Activated T-helper 17 cell treated with anti-CD3 and anti-CD28 coated beads, Interleukin-2, amount 50 U/mL, for 72 hours (primary cell): ENCODE results near the gene CYSLTR1. TPM values are rescaled to one million over a fixed set of nuclear protein-coding genes. Genes with fewer than 3 reads are reported as not detected.
A peak's percentile ranks its signal among the peaks of the same experiment; 100 is the strongest.

Source experiments
- ATAC-seq: fragments of 150-1000 bp; cut with Tn5 transposase; replicated peaks from 2 replicates; pipeline ENCODE4 v1.10.0; 2021; ENCODE audit warnings: mild to moderate bottlenecking, moderate library complexity
- H3K27ac Mint-ChIP-seq: one replicate; pipeline ENCODE4 v1.8.0; 2022; ENCODE audit warnings: mixed read lengths
- H3K27me3 Mint-ChIP-seq: one replicate; pipeline ENCODE4 v1.8.0; 2022; ENCODE audit warnings: mixed read lengths
- H3K36me3 Mint-ChIP-seq: one replicate; pipeline ENCODE4 v1.8.0; 2022; ENCODE audit warnings: low read depth, mild to moderate bottlenecking, mixed read lengths
- H3K4me1 Mint-ChIP-seq: one replicate; pipeline ENCODE4 v1.8.0; 2022; ENCODE audit warnings: mixed read lengths
- H3K4me3 Mint-ChIP-seq: one replicate; pipeline ENCODE4 v1.8.0; 2022; ENCODE audit warnings: mild to moderate bottlenecking, mixed read lengths
- H3K9me3 Mint-ChIP-seq: one replicate; pipeline ENCODE4 v1.8.0; 2022; ENCODE audit warnings: mixed read lengths
- total RNA-seq, 2 donors: library from RNA; stranded (reverse); gene quantifications; one replicate each; pipeline ENCODE4 v1.2.3, GENCODE V29; 2022

CYSLTR1 gene
- 1 to 10 TPM in 1 of 2 donors, under 1 TPM in 1; 0.71 to 1.7 TPM for total RNA-seq

- H3K4me1 Mint-ChIP-seq: peaks cover 23% of the 10 kb centered on the region
- H3K27me3 Mint-ChIP-seq: no peaks in the 10 kb centered on the region
- H3K36me3 Mint-ChIP-seq: no peaks in the 10 kb centered on the region
- ATAC-seq: no peak
- H3K27ac Mint-ChIP-seq: peak within 1 kb of the TSS; percentile 79
- H3K4me3 Mint-ChIP-seq: peak within 1 kb of the TSS; percentile 61
- no peaks in the 10 kb centered on the region for H3K9me3 Mint-ChIP-seq
These were observed at the start of gene CYSLTR1 for GRCh38 chrX:78327370-78328086. CYSLTR1 (minus strand) TSS chrX:78327611; CDS start chrX:78273746, 53,865 bp downstream.

GRCh38 chrX:78377186-78377585, 49.8 kb upstream of the CYSLTR1 start:
- no peaks in the 10 kb centered on the region for H3K36me3 Mint-ChIP-seq
- peaks cover 11% of the 10 kb centered on the region for H3K4me1 Mint-ChIP-seq
- peak; percentile 90 for ATAC-seq
- no peaks in the 10 kb centered on the region for H3K27me3 Mint-ChIP-seq
- no peaks in the 10 kb centered on the region for H3K9me3 Mint-ChIP-seq
- H3K4me3 Mint-ChIP-seq: no peak overlapping the region
- H3K27ac Mint-ChIP-seq: peak overlapping the region; percentile 15

GRCh38 chrX:78375894-78376293, 48.5 kb upstream of the CYSLTR1 start:
- H3K27ac Mint-ChIP-seq: peak overlapping the region; percentile 22
- H3K9me3 Mint-ChIP-seq: peaks cover 5% of the 10 kb centered on the region
- peak overlapping the region; percentile 13 for H3K4me3 Mint-ChIP-seq
- no peaks in the 10 kb centered on the region for H3K27me3 Mint-ChIP-seq
- H3K4me1 Mint-ChIP-seq: peaks cover 18% of the 10 kb centered on the region
- H3K36me3 Mint-ChIP-seq: no peaks in the 10 kb centered on the region
- ATAC-seq: peak; percentile 86

GRCh38 chrX:78366576-78366975, 39.2 kb upstream of the CYSLTR1 start:
- no peak overlapping the region for H3K27ac Mint-ChIP-seq
- H3K4me3 Mint-ChIP-seq: no peak overlapping the region
- H3K9me3 Mint-ChIP-seq: peaks cover 5% of the 10 kb centered on the region
- no peaks in the 10 kb centered on the region for H3K36me3 Mint-ChIP-seq
- H3K4me1 Mint-ChIP-seq: peaks cover 5% of the 10 kb centered on the region
- no peaks in the 10 kb centered on the region for H3K27me3 Mint-ChIP-seq
- ATAC-seq: no peak

- ATAC-seq: peak; percentile 72
- Mint-ChIP-seq H3K27me3 (no peaks in the 10 kb centered on the region), H3K4me3 (no peak overlapping the region), H3K36me3 (no peaks in the 10 kb centered on the region), H3K27ac (no peak overlapping the region), H3K4me1 (no peaks in the 10 kb centered on the region), H3K9me3 (no peaks in the 10 kb centered on the region)
These were observed 30.1 kb upstream of the CYSLTR1 start for GRCh38 chrX:78357342-78358055.

- Mint-ChIP-seq H3K4me1 (peaks cover 23% of the 10 kb centered on the region), H3K9me3 (peaks cover under 1% of the 10 kb centered on the region), H3K27ac (peak overlapping the region; percentile 52), H3K27me3 (no peaks in the 10 kb centered on the region), H3K36me3 (no peaks in the 10 kb centered on the region), H3K4me3 (no peak overlapping the region)
- peak; percentile 73 for ATAC-seq
These were observed 6.1 kb upstream of the CYSLTR1 start for GRCh38 chrX:78333521-78333920.

- H3K4me3 Mint-ChIP-seq: no peak overlapping the region
- no peak for ATAC-seq
- no peaks in the 10 kb centered on the region for H3K27me3 Mint-ChIP-seq
- H3K36me3 Mint-ChIP-seq: no peaks in the 10 kb centered on the region
- peaks cover 23% of the 10 kb centered on the region for H3K4me1 Mint-ChIP-seq
- no peaks in the 10 kb centered on the region for H3K9me3 Mint-ChIP-seq
- H3K27ac Mint-ChIP-seq: peak overlapping the region; percentile 59
These were observed 4.3 kb upstream of the CYSLTR1 start for GRCh38 chrX:78331708-78332107.

- Mint-ChIP-seq H3K27me3 (no peaks in the 10 kb centered on the region), H3K36me3 (no peaks in the 10 kb centered on the region), H3K4me1 (peaks cover 23% of the 10 kb centered on the region), H3K9me3 (no peaks in the 10 kb centered on the region), H3K4me3 (peak overlapping the region; percentile 61), H3K27ac (no peak overlapping the region)
- ATAC-seq: peak; percentile 67
These were observed 3.1 kb upstream of the CYSLTR1 start for GRCh38 chrX:78330540-78330939.

- H3K27ac Mint-ChIP-seq: peak overlapping the region; percentile 79
These were observed 2.7 kb upstream of the CYSLTR1 start for GRCh38 chrX:78330068-78330467.

GRCh38 chrX:78329486-78329885, 2.1 kb upstream of the CYSLTR1 start:
- no peaks in the 10 kb centered on the region for H3K27me3 Mint-ChIP-seq
- peak overlapping the region; percentile 61 for H3K4me3 Mint-ChIP-seq
- H3K4me1 Mint-ChIP-seq: peaks cover 23% of the 10 kb centered on the region
- H3K36me3 Mint-ChIP-seq: no peaks in the 10 kb centered on the region
- ATAC-seq: peak; percentile 57
- H3K27ac Mint-ChIP-seq: peak overlapping the region; percentile 79
- no peaks in the 10 kb centered on the region for H3K9me3 Mint-ChIP-seq

More at GRCh38 chrX:78330068-78330467, 2.7 kb upstream of the CYSLTR1 start:
- Mint-ChIP-seq H3K9me3 (no peaks in the 10 kb centered on the region), H3K4me3 (peak overlapping the region; percentile 61), H3K27me3 (no peaks in the 10 kb centered on the region), H3K36me3 (no peaks in the 10 kb centered on the region), H3K4me1 (peaks cover 23% of the 10 kb centered on the region)
- ATAC-seq: no peak

GRCh38 chrX:78326401-78326800, 1.0 kb downstream of the CYSLTR1 start:
- Mint-ChIP-seq H3K27me3 (no peaks in the 10 kb centered on the region), H3K27ac (no peak overlapping the region), H3K9me3 (no peaks in the 10 kb centered on the region), H3K4me1 (peaks cover 21% of the 10 kb centered on the region), H3K4me3 (peak overlapping the region; percentile 61), H3K36me3 (no peaks in the 10 kb centered on the region)
- no peak for ATAC-seq

- Mint-ChIP-seq H3K9me3 (peaks cover 4% of the 10 kb centered on the region), H3K4me3 (peak overlapping the region; percentile 59), H3K4me1 (peaks cover 9% of the 10 kb centered on the region), H3K27me3 (no peaks in the 10 kb centered on the region), H3K27ac (no peak overlapping the region), H3K36me3 (no peaks in the 10 kb centered on the region)
- ATAC-seq: peak; percentile 28
These were observed 4.5 kb downstream of the CYSLTR1 start for GRCh38 chrX:78322863-78323262.

GRCh38 chrX:78321809-78322208, 5.6 kb downstream of the CYSLTR1 start:
- H3K27me3 Mint-ChIP-seq: no peaks in the 10 kb centered on the region
- peaks cover 9% of the 10 kb centered on the region for H3K4me1 Mint-ChIP-seq
- H3K9me3 Mint-ChIP-seq: peaks cover 4% of the 10 kb centered on the region
- peak overlapping the region; percentile 50 for H3K27ac Mint-ChIP-seq
- peak; percentile 71 for ATAC-seq
- H3K4me3 Mint-ChIP-seq: peak overlapping the region; percentile 59
- no peaks in the 10 kb centered on the region for H3K36me3 Mint-ChIP-seq

- peaks cover 4% of the 10 kb centered on the region for H3K9me3 Mint-ChIP-seq
These were observed 11.1 kb downstream of the CYSLTR1 start for GRCh38 chrX:78316265-78316664.

GRCh38 chrX:78315745-78316144, 11.7 kb downstream of the CYSLTR1 start:
- Mint-ChIP-seq H3K4me3 (no peak overlapping the region), H3K9me3 (no peaks in the 10 kb centered on the region), H3K4me1 (peaks cover 15% of the 10 kb centered on the region), H3K36me3 (no peaks in the 10 kb centered on the region), H3K27ac (peak overlapping the region; percentile 33), H3K27me3 (no peaks in the 10 kb centered on the region)
- ATAC-seq: peak; percentile 28

More at GRCh38 chrX:78316265-78316664, 11.1 kb downstream of the CYSLTR1 start:
- Mint-ChIP-seq H3K27me3 (no peaks in the 10 kb centered on the region), H3K4me1 (peaks cover 15% of the 10 kb centered on the region), H3K27ac (no peak overlapping the region), H3K36me3 (no peaks in the 10 kb centered on the region), H3K4me3 (no peak overlapping the region)
- ATAC-seq: no peak
